H1 (cell line): ENCODE data around the gene FCAMR. TPM values are rescaled to one million over a fixed set of nuclear protein-coding genes. Genes with fewer than 3 reads are reported as not detected.

ENCODE experiments used
- BACH1 ChIP-seq: IDR thresholded peaks from 2 replicates; pipeline ENCODE4 v1.6.1; 2012; ENCODE audit warnings: low read length, improper control_type of control experiment
- GTF2F1 ChIP-seq: IDR thresholded peaks from 2 replicates; pipeline ENCODE4 v1.6.1; 2012; ENCODE audit warnings: low read depth, low read length, improper control_type of control experiment, borderline replicate concordance
- NRF1 ChIP-seq: IDR thresholded peaks from 2 replicates; pipeline ENCODE4 v1.6.1; 2011; ENCODE audit warnings: mild to moderate bottlenecking, low read depth, low read length, improper control_type of control experiment
- RAD21 ChIP-seq, 2 experiments: IDR thresholded peaks in 1 of 2; conservative IDR thresholded peaks in 1 of 2; 2 replicates each; pipeline ENCODE4 v1.6.1; 2011; ENCODE audit warnings: low read depth in 2 of 2, low read length in 2 of 2, improper control_type of control experiment in 1 of 2, inconsistent platforms in 1 of 2, mild to moderate bottlenecking in 1 of 2, moderate library complexity in 1 of 2
- RNF2 ChIP-seq: fragments of 200-900, 300-1000 bp; sonication (generic); IDR thresholded peaks from 2 replicates; pipeline ENCODE4 v1.7.1; 2016; ENCODE audit warnings: borderline replicate concordance, low read depth, mild to moderate bottlenecking, antibody characterized with exemption, low read length; ENCODE audit not compliant: poor library complexity, severe bottlenecking; ENCODE audit errors: missing control alignments
- SIRT6 ChIP-seq: IDR thresholded peaks from one replicate; pipeline ENCODE4 v1.7.1; 2012; ENCODE audit warnings: low read length, inconsistent platforms
- TBP ChIP-seq: IDR thresholded peaks from 2 replicates; pipeline ENCODE4 v1.6.1; 2011; ENCODE audit warnings: low read depth, low read length, improper control_type of control experiment
- TEAD4 ChIP-seq: IDR thresholded peaks from 2 replicates; pipeline ENCODE4 v1.6.1; 2012; ENCODE audit warnings: low read depth, low read length, inconsistent platforms, mixed read lengths
- polyA plus RNA-seq, 7 experiments: library from polyadenylated mRNA; depleted of rRNA in 3 of 7; stranded (reverse) in 5 of 7; unstranded in 2 of 7; fragments of >200 nt in 5 of 7; fragments of 200-250 nt in 2 of 7; gene quantifications; 1 replicate in 5 of 7; 2 replicates in 1 of 7; 4 replicates in 1 of 7; pipeline versions ENCODE4 v1.2.1 to v1.2.3, GENCODE V29; 2011 to 2013; ENCODE audit warnings: missing spikeins in 2 of 7, mixed read lengths in 2 of 7
- total RNA-seq: library from RNA; stranded (reverse); fragmentation: NEBNext Ultra II Directional; extraction: Animal tissue kit (Norgen Biotek cat#: 25700); gene quantifications from 2 replicates; pipeline ENCODE4 v1.2.1, GENCODE V29; 2021
- TF ChIP-seq, protein P1 (sequence below): fragments of 300-600 bp; sonication (generic); IDR thresholded peaks from 2 replicates; pipeline ENCODE4 v1.7.1; 2012; ENCODE audit warnings: low read length, moderate library complexity, mild to moderate bottlenecking, inconsistent platforms; ENCODE audit not compliant: insufficient replicate concordance

The FCAMR gene
- total and polyA plus RNA-seq, 2 of the 8 experiments (the other 6 are each of a cell fraction or from before 2014, with no cell fraction given), result not detected

DNA sequence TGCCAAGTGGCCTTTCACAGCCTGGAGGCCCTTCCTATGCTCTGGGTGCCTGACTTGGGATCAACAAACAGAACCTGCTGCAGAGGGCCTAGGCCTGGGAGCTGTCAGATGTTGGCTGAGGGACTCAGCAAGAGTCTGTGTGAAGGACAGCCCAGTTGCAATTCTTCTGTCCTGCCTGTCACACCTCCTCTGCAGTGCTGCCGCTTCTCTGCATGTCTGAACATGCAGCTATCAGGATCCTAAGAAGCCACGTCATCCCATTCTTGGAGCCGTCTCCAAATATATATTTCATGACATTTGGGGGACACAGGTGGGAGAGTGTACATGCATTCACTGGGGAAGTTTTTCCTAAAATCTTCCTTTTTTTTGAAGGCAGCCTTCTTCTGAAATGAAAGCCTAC is 8.6 kb downstream of the FCAMR start (continued):
- TF ChIP-seq, protein P1, sequence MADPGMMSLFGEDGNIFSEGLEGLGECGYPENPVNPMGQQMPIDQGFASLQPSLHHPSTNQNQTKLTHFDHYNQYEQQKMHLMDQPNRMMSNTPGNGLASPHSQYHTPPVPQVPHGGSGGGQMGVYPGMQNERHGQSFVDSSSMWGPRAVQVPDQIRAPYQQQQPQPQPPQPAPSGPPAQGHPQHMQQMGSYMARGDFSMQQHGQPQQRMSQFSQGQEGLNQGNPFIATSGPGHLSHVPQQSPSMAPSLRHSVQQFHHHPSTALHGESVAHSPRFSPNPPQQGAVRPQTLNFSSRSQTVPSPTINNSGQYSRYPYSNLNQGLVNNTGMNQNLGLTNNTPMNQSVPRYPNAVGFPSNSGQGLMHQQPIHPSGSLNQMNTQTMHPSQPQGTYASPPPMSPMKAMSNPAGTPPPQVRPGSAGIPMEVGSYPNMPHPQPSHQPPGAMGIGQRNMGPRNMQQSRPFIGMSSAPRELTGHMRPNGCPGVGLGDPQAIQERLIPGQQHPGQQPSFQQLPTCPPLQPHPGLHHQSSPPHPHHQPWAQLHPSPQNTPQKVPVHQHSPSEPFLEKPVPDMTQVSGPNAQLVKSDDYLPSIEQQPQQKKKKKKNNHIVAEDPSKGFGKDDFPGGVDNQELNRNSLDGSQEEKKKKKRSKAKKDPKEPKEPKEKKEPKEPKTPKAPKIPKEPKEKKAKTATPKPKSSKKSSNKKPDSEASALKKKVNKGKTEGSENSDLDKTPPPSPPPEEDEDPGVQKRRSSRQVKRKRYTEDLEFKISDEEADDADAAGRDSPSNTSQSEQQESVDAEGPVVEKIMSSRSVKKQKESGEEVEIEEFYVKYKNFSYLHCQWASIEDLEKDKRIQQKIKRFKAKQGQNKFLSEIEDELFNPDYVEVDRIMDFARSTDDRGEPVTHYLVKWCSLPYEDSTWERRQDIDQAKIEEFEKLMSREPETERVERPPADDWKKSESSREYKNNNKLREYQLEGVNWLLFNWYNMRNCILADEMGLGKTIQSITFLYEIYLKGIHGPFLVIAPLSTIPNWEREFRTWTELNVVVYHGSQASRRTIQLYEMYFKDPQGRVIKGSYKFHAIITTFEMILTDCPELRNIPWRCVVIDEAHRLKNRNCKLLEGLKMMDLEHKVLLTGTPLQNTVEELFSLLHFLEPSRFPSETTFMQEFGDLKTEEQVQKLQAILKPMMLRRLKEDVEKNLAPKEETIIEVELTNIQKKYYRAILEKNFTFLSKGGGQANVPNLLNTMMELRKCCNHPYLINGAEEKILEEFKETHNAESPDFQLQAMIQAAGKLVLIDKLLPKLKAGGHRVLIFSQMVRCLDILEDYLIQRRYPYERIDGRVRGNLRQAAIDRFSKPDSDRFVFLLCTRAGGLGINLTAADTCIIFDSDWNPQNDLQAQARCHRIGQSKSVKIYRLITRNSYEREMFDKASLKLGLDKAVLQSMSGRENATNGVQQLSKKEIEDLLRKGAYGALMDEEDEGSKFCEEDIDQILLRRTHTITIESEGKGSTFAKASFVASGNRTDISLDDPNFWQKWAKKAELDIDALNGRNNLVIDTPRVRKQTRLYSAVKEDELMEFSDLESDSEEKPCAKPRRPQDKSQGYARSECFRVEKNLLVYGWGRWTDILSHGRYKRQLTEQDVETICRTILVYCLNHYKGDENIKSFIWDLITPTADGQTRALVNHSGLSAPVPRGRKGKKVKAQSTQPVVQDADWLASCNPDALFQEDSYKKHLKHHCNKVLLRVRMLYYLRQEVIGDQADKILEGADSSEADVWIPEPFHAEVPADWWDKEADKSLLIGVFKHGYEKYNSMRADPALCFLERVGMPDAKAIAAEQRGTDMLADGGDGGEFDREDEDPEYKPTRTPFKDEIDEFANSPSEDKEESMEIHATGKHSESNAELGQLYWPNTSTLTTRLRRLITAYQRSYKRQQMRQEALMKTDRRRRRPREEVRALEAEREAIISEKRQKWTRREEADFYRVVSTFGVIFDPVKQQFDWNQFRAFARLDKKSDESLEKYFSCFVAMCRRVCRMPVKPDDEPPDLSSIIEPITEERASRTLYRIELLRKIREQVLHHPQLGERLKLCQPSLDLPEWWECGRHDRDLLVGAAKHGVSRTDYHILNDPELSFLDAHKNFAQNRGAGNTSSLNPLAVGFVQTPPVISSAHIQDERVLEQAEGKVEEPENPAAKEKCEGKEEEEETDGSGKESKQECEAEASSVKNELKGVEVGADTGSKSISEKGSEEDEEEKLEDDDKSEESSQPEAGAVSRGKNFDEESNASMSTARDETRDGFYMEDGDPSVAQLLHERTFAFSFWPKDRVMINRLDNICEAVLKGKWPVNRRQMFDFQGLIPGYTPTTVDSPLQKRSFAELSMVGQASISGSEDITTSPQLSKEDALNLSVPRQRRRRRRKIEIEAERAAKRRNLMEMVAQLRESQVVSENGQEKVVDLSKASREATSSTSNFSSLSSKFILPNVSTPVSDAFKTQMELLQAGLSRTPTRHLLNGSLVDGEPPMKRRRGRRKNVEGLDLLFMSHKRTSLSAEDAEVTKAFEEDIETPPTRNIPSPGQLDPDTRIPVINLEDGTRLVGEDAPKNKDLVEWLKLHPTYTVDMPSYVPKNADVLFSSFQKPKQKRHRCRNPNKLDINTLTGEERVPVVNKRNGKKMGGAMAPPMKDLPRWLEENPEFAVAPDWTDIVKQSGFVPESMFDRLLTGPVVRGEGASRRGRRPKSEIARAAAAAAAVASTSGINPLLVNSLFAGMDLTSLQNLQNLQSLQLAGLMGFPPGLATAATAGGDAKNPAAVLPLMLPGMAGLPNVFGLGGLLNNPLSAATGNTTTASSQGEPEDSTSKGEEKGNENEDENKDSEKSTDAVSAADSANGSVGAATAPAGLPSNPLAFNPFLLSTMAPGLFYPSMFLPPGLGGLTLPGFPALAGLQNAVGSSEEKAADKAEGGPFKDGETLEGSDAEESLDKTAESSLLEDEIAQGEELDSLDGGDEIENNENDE, result no peak
- TF ChIP-seq TEAD4 (no peak), BACH1 (no peak), SIRT6 (no peak), TBP (no peak), GTF2F1 (no peak), NRF1 (no peak), RNF2 (no peak), RAD21 (IDR thresholded peaks at IDR 0.05 in 1 of 2, conservative IDR thresholded peaks at IDR 0.05 in 1 of 2; ENCODE audit: low read depth in 2 of 2, low read length in 2 of 2) (no peak)
